ENCODE results near the gene TAS2R14.

TAS2R14 gene

GRCh38 chr12:10939163-10939562, at the start of gene TAS2R14:
TSS of gene TAS2R14 (minus strand) at chr12:10939263. CDS start at chr12:10939207, 56 bp downstream.
- H3K4me3 ChIP-seq = no peak within 1 kb of the TSS
- no peak for DNase-seq (ENCODE audit: low read depth, low spot score)
- no peaks in the 10 kb centered on the region for H3K9me3 ChIP-seq (ENCODE audit: low read depth, low read length)
- H3K27ac ChIP-seq = no peak within 1 kb of the TSS
- TF ChIP-seq POLR2AphosphoS5 (IDR thresholded peaks at IDR 0.05; ENCODE audit: borderline replicate concordance, low read depth, low read length) (no peak), EZH2 (IDR thresholded peaks at IDR 0.05) (no peak), FOXP2 (optimal IDR thresholded peaks at IDR 0.05; ENCODE audit: control extremely low read depth, extremely low read length, insufficient read depth) (no peak)
- H3K9ac ChIP-seq (ENCODE audit: insufficient read length) = no peak within 1 kb of the TSS
- H3K36me3 ChIP-seq (ENCODE audit: insufficient read depth, low read length) = no peaks in the 10 kb centered on the region

- no peak within 1 kb of the TSS for H3K27ac ChIP-seq
- no peak for DNase-seq (ENCODE audit: low read depth, low spot score)
- no peak within 1 kb of the TSS for H3K9ac ChIP-seq (ENCODE audit: insufficient read length)
- no peak for TF ChIP-seq FOXP2 (optimal IDR thresholded peaks at IDR 0.05; ENCODE audit: control extremely low read depth, extremely low read length, insufficient read depth)
- TF ChIP-seq EZH2 (IDR thresholded peaks at IDR 0.05) = no peak
- TF ChIP-seq POLR2AphosphoS5 (IDR thresholded peaks at IDR 0.05; ENCODE audit: borderline replicate concordance, low read depth, low read length) = no peak
- peaks cover 11% of the 10 kb centered on the region; the same call in 1 of the 2 replicates for H3K36me3 ChIP-seq (ENCODE audit: insufficient read depth, low read length)
- H3K9me3 ChIP-seq (ENCODE audit: low read depth, low read length) = 0 out of 2 replicates have a peak, but pooled peaks cover 9% of the 10 kb centered on the region
- H3K4me3 ChIP-seq = no peak within 1 kb of the TSS
Observed at GRCh38 chr12:10986812-10987211, 47.7 kb upstream of the TAS2R14 start, which contains the start of gene TAS2R50. TSS of gene TAS2R50 (minus strand) at chr12:10986912. CDS start at chr12:10986860, 52 bp downstream.

- H3K9me3 ChIP-seq (ENCODE audit: low read depth, low read length) = no peaks in the 10 kb centered on the region
- DNase-seq (ENCODE audit: low read depth, low spot score) = no peak
- no peak overlapping the region for H3K4me3 ChIP-seq
- H3K27ac ChIP-seq = no peak overlapping the region
- TF ChIP-seq EZH2 (IDR thresholded peaks at IDR 0.05) = no peak
- no peak for TF ChIP-seq POLR2AphosphoS5 (IDR thresholded peaks at IDR 0.05; ENCODE audit: borderline replicate concordance, low read depth, low read length)
- no peak overlapping the region for H3K9ac ChIP-seq (ENCODE audit: insufficient read length)
- no peaks in the 10 kb centered on the region for H3K36me3 ChIP-seq (ENCODE audit: insufficient read depth, low read length)
Observed at GRCh38 chr12:10982244-10982643, 43.2 kb upstream of the TAS2R14 start.

- Histone ChIP-seq H3K27ac (no peak overlapping the region), H3K36me3 (ENCODE audit: insufficient read depth, low read length) (no peaks in the 10 kb centered on the region), H3K4me3 (no peak overlapping the region), H3K9ac (ENCODE audit: insufficient read length) (no peak overlapping the region), H3K9me3 (ENCODE audit: low read depth, low read length) (no peaks in the 10 kb centered on the region)
- no peak for DNase-seq (ENCODE audit: low read depth, low spot score)
- no peak for TF ChIP-seq POLR2AphosphoS5 (IDR thresholded peaks at IDR 0.05; ENCODE audit: borderline replicate concordance, low read depth, low read length)
- no peak for TF ChIP-seq EZH2 (IDR thresholded peaks at IDR 0.05)
- no peak for TF ChIP-seq FOXP2 (optimal IDR thresholded peaks at IDR 0.05; ENCODE audit: control extremely low read depth, extremely low read length, insufficient read depth)
Observed at GRCh38 chr12:10974965-10975364, 35.9 kb upstream of the TAS2R14 start.

GRCh38 chr12:10968765-10969456, 29.8 kb upstream of the TAS2R14 start:
- no peaks in the 10 kb centered on the region for H3K36me3 ChIP-seq (ENCODE audit: insufficient read depth, low read length)
- no peak for TF ChIP-seq FOXP2 (optimal IDR thresholded peaks at IDR 0.05; ENCODE audit: control extremely low read depth, extremely low read length, insufficient read depth)
- no peak for TF ChIP-seq POLR2AphosphoS5 (IDR thresholded peaks at IDR 0.05; ENCODE audit: borderline replicate concordance, low read depth, low read length)
- TF ChIP-seq EZH2 (IDR thresholded peaks at IDR 0.05) = no peak
- H3K9me3 ChIP-seq (ENCODE audit: low read depth, low read length) = no peaks in the 10 kb centered on the region
- H3K4me3 ChIP-seq = no peak overlapping the region
- no peak overlapping the region for H3K27ac ChIP-seq
- no peak overlapping the region for H3K9ac ChIP-seq (ENCODE audit: insufficient read length)
- DNase-seq (ENCODE audit: low read depth, low spot score) = no peak

GRCh38 chr12:10967409-10967808, 28.3 kb upstream of the TAS2R14 start:
- DNase-seq (ENCODE audit: low read depth, low spot score) = peak; percentile 30
- H3K27ac ChIP-seq = peak overlapping the region; percentile 66
- TF ChIP-seq EZH2 (IDR thresholded peaks at IDR 0.05) (no peak), POLR2AphosphoS5 (IDR thresholded peaks at IDR 0.05; ENCODE audit: borderline replicate concordance, low read depth, low read length) (no peak), FOXP2 (optimal IDR thresholded peaks at IDR 0.05; ENCODE audit: control extremely low read depth, extremely low read length, insufficient read depth) (no peak)
- no peak overlapping the region for H3K9ac ChIP-seq (ENCODE audit: insufficient read length)
- no peak overlapping the region for H3K4me3 ChIP-seq
- no peaks in the 10 kb centered on the region for H3K36me3 ChIP-seq (ENCODE audit: insufficient read depth, low read length)
- H3K9me3 ChIP-seq (ENCODE audit: low read depth, low read length) = no peaks in the 10 kb centered on the region

- Histone ChIP-seq H3K27ac (no peak overlapping the region), H3K9me3 (ENCODE audit: low read depth, low read length) (no peaks in the 10 kb centered on the region), H3K36me3 (ENCODE audit: insufficient read depth, low read length) (no peaks in the 10 kb centered on the region), H3K4me3 (no peak overlapping the region), H3K9ac (ENCODE audit: insufficient read length) (no peak overlapping the region)
- no peak for DNase-seq (ENCODE audit: low read depth, low spot score)
- TF ChIP-seq FOXP2 (optimal IDR thresholded peaks at IDR 0.05; ENCODE audit: control extremely low read depth, extremely low read length, insufficient read depth) = no peak
- TF ChIP-seq EZH2 (IDR thresholded peaks at IDR 0.05) = no peak
- TF ChIP-seq POLR2AphosphoS5 (IDR thresholded peaks at IDR 0.05; ENCODE audit: borderline replicate concordance, low read depth, low read length) = no peak
Observed at GRCh38 chr12:10966314-10966713, 27.3 kb upstream of the TAS2R14 start.

GRCh38 chr12:10965476-10965875, 26.4 kb upstream of the TAS2R14 start:
- no peak for DNase-seq (ENCODE audit: low read depth, low spot score)
- no peaks in the 10 kb centered on the region for H3K36me3 ChIP-seq (ENCODE audit: insufficient read depth, low read length)

More at GRCh38 chr12:10965476-10965875, 26.4 kb upstream of the TAS2R14 start:
- H3K27ac ChIP-seq = no peak overlapping the region
- no peaks in the 10 kb centered on the region for H3K9me3 ChIP-seq (ENCODE audit: low read depth, low read length)
- TF ChIP-seq POLR2AphosphoS5 (IDR thresholded peaks at IDR 0.05; ENCODE audit: borderline replicate concordance, low read depth, low read length) (no peak), EZH2 (IDR thresholded peaks at IDR 0.05) (no peak), FOXP2 (optimal IDR thresholded peaks at IDR 0.05; ENCODE audit: control extremely low read depth, extremely low read length, insufficient read depth) (no peak)
- no peak overlapping the region for H3K4me3 ChIP-seq
- no peak overlapping the region for H3K9ac ChIP-seq (ENCODE audit: insufficient read length)

Data from SK-N-MC (cell line).